Neural progenitor cell (in vitro differentiated cells): ENCODE results near the gene MYO16. TPM values are rescaled to one million over a fixed set of nuclear protein-coding genes. Genes with fewer than 3 reads are reported as not detected.

Experiments
- DNase-seq: peaks from one replicate; pipeline ENCODE4 v3.0.0-alpha.2; 2016; ENCODE audit warnings: low spot score
- H2AFZ ChIP-seq: fragments of 200-600 bp; sonication (generic); replicated peaks from 2 replicates; pipeline ENCODE4 v1.6.1; 2016; ENCODE audit warnings: antibody characterized with exemption
- H3F3A ChIP-seq: fragments of 200-600 bp; sonication (generic); 2 replicates; pipeline ENCODE4 v1.6.1; 2016; ENCODE audit warnings: antibody characterized with exemption, low read depth
- H3K27ac ChIP-seq: fragments of 200-600 bp; sonication (generic); 2 replicates; pipeline ENCODE4 v1.5.1; 2016; ENCODE audit warnings: mild to moderate bottlenecking
- H3K27me3 ChIP-seq: fragments of 200-600 bp; sonication (generic); 2 replicates; pipeline ENCODE4 v1.6.1; 2016; ENCODE audit warnings: mild to moderate bottlenecking, moderate library complexity
- H3K36me3 ChIP-seq: fragments of 200-600 bp; sonication (generic); 2 replicates; pipeline ENCODE4 v1.5.1; 2016
- H3K4me1 ChIP-seq: fragments of 200-600 bp; sonication (generic); 2 replicates; pipeline ENCODE4 v1.6.1; 2016; ENCODE audit warnings: mixed run types
- H3K4me2 ChIP-seq: fragments of 200-600 bp; sonication (generic); 2 replicates; pipeline ENCODE4 v1.6.1; 2016
- H3K4me3 ChIP-seq: fragments of 200-600 bp; sonication (generic); 2 replicates; pipeline ENCODE4 v1.5.1; 2016
- H3K79me2 ChIP-seq: fragments of 200-600 bp; sonication (generic); 2 replicates; pipeline ENCODE4 v1.6.1; 2016; ENCODE audit warnings: low read depth
- H3K9ac ChIP-seq: fragments of 200-600 bp; sonication (generic); 2 replicates; pipeline ENCODE4 v1.6.1; 2016
- H3K9me3 ChIP-seq: fragments of 200-600 bp; sonication (generic); 2 replicates; pipeline ENCODE4 v1.5.1; 2016; ENCODE audit warnings: low read depth
- H4K20me1 ChIP-seq: fragments of 200-600 bp; sonication (generic); 2 replicates; pipeline ENCODE4 v1.6.1; 2016; ENCODE audit warnings: low read depth
- H3K27ac Mint-ChIP-seq: 3 replicates; pipeline ENCODE4 v1.8.0; 2021; ENCODE audit warnings: mixed read lengths
- H3K27me3 Mint-ChIP-seq: 2 replicates; pipeline ENCODE4 v1.8.0; 2022; ENCODE audit warnings: low read depth, mild to moderate bottlenecking, inconsistent platforms, moderate library complexity, mixed read lengths; ENCODE audit not compliant: insufficient read depth
- H3K36me3 Mint-ChIP-seq: 3 replicates; pipeline ENCODE4 v1.8.0; 2021; ENCODE audit warnings: mixed read lengths
- H3K4me1 Mint-ChIP-seq: 3 replicates; pipeline ENCODE4 v1.8.0; 2021; ENCODE audit warnings: mixed read lengths
- H3K4me3 Mint-ChIP-seq: 3 replicates; pipeline ENCODE4 v1.8.0; 2021; ENCODE audit warnings: mild to moderate bottlenecking, moderate library complexity, mixed read lengths
- H3K9me3 Mint-ChIP-seq: 3 replicates; pipeline ENCODE4 v1.8.0; 2020; ENCODE audit warnings: mixed read lengths
- EZH2 ChIP-seq: fragments of 200-600 bp; sonication (generic); IDR thresholded peaks from 2 replicates; pipeline ENCODE4 v1.6.1; 2017; ENCODE audit warnings: antibody characterized with exemption, mild to moderate bottlenecking, moderate library complexity
- EZH2phosphoT487 ChIP-seq: fragments of 200-600 bp; sonication (generic); IDR thresholded peaks from 2 replicates; pipeline ENCODE4 v1.6.1; 2017; ENCODE audit warnings: antibody characterized with exemption
- total RNA-seq: library from RNA; depleted of rRNA; stranded (reverse); fragments of >200 nt; gene quantifications from 2 replicates; pipeline ENCODE4 v1.2.3, GENCODE V29; 2015; ENCODE audit warnings: low replicate concordance
- TF ChIP-seq, protein P1 (sequence below): fragments of 200-600 bp; sonication (generic); IDR thresholded peaks from 2 replicates; pipeline ENCODE4 v1.5.1; 2017; ENCODE audit warnings: antibody characterized with exemption, mild to moderate bottlenecking

MYO16 gene
- total RNA-seq, 1 donor from 2014 or later, result 0.41 TPM

DNA sequence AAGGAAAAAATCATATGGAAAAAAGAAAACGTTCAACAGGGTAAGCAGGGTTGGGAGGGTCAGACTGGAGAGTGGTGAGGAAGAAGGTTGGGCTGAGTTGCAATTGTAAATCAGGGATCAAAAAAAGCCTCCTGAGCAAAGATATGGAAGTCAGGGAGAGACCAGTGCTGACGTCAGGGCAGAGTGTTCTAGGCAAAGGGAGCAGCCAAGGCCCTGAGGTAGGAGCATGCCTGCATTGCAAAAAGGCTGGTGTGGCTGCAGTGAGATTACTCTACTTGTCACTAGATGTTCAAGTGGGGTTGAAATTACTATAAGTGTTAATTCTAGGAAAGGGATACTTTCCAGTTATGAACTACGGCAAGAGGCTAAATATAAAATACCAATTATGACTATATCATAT lies 562.0 kb downstream of the MYO16 start:
- H3K4me1 Mint-ChIP-seq, result peaks cover 12% of the 10 kb centered on the region
- Histone ChIP-seq H3K9ac (no peak overlapping the region), H3K79me2 (no peaks in the 10 kb centered on the region), H3K27ac (no peak overlapping the region), H4K20me1 (no peaks in the 10 kb centered on the region), H3K4me3 (no peak overlapping the region), H3K9me3 (no peaks in the 10 kb centered on the region), H2AFZ (no peak overlapping the region), H3K36me3 (no peaks in the 10 kb centered on the region), H3F3A (no peaks in the 10 kb centered on the region), H3K4me2 (no peak overlapping the region), H3K27me3 (no peaks in the 10 kb centered on the region), H3K4me1 (peaks cover 1% of the 10 kb centered on the region)
- peak overlapping the region; percentile 4 for H3K27ac Mint-ChIP-seq
- no peaks in the 10 kb centered on the region for H3K27me3 Mint-ChIP-seq
- no peak for DNase-seq
- no peaks in the 10 kb centered on the region for H3K9me3 Mint-ChIP-seq
- no peaks in the 10 kb centered on the region for H3K36me3 Mint-ChIP-seq
- TF ChIP-seq, protein P1, sequence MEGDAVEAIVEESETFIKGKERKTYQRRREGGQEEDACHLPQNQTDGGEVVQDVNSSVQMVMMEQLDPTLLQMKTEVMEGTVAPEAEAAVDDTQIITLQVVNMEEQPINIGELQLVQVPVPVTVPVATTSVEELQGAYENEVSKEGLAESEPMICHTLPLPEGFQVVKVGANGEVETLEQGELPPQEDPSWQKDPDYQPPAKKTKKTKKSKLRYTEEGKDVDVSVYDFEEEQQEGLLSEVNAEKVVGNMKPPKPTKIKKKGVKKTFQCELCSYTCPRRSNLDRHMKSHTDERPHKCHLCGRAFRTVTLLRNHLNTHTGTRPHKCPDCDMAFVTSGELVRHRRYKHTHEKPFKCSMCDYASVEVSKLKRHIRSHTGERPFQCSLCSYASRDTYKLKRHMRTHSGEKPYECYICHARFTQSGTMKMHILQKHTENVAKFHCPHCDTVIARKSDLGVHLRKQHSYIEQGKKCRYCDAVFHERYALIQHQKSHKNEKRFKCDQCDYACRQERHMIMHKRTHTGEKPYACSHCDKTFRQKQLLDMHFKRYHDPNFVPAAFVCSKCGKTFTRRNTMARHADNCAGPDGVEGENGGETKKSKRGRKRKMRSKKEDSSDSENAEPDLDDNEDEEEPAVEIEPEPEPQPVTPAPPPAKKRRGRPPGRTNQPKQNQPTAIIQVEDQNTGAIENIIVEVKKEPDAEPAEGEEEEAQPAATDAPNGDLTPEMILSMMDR, result no peak
- TF ChIP-seq EZH2, result no peak
- TF ChIP-seq EZH2phosphoT487, result no peak
- no peak overlapping the region for H3K4me3 Mint-ChIP-seq

DNA sequence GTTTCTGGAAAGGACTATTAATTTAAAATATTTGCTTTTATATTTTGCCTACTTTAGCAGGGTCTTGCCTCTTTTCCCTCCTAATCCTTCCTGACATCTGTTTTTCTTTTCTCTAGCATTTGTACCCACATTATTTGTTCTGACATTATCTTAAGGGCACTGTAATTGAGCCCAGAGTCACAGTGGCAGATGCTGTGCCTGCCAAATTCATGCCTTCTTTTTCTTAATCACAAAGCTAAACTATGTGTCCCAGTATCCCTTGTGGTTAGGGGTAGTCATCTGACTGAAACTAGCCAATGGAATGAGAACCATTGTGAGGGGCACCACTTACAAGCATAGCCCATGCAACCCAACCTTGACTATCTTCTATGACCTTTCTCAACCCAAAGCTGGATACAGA lies 562.9 kb downstream of the MYO16 start:
- DNase-seq, result no peak
- Histone ChIP-seq H3K36me3 (no peaks in the 10 kb centered on the region), H3K9me3 (no peaks in the 10 kb centered on the region), H4K20me1 (no peaks in the 10 kb centered on the region), H3K27ac (no peak overlapping the region), H3K9ac (no peak overlapping the region), H3K4me1 (peaks cover 10% of the 10 kb centered on the region), H3K4me2 (no peak overlapping the region), H2AFZ (no peak overlapping the region), H3K27me3 (no peaks in the 10 kb centered on the region), H3K79me2 (no peaks in the 10 kb centered on the region), H3F3A (no peaks in the 10 kb centered on the region), H3K4me3 (no peak overlapping the region)
- no peaks in the 10 kb centered on the region for H3K36me3 Mint-ChIP-seq
- peaks cover 4% of the 10 kb centered on the region for H3K27me3 Mint-ChIP-seq
- H3K4me3 Mint-ChIP-seq, result no peak overlapping the region
- H3K27ac Mint-ChIP-seq, result no peak overlapping the region
- no peaks in the 10 kb centered on the region for H3K9me3 Mint-ChIP-seq
- TF ChIP-seq, protein P1, result no peak
- TF ChIP-seq EZH2phosphoT487 (no peak), EZH2 (no peak)
- H3K4me1 Mint-ChIP-seq, result peaks cover 21% of the 10 kb centered on the region

DNA sequence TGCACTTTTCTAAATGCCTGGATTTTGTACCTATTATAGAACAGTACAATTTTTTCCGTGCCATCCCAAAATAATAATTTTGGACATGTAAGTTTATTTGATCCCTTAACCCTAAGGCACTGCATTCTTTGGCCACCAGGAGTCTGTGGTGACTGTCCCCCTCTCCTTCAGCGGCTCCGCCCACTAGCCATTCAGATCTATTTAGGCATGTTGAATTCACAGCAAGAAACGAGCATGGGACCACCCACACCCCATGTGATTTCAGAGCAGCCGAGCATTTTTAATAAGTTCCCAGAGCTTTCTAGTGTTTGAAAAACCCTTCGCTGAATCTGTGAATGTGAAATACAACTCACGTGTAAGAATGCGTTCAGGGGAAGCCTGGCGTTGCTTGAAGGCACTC lies 567.5 kb downstream of the MYO16 start:
- Histone ChIP-seq H3K27me3 (no peaks in the 10 kb centered on the region), H3K4me3 (no peak overlapping the region), H3K4me1 (peaks cover 19% of the 10 kb centered on the region), H3K79me2 (no peaks in the 10 kb centered on the region), H3F3A (no peaks in the 10 kb centered on the region), H3K4me2 (no peak overlapping the region), H3K27ac (no peak overlapping the region), H3K9ac (no peak overlapping the region), H4K20me1 (no peaks in the 10 kb centered on the region), H3K36me3 (no peaks in the 10 kb centered on the region), H3K9me3 (no peaks in the 10 kb centered on the region), H2AFZ (no peak overlapping the region)
- Mint-ChIP-seq H3K27me3 (peaks cover 4% of the 10 kb centered on the region), H3K9me3 (no peaks in the 10 kb centered on the region), H3K4me3 (peak overlapping the region; percentile 72), H3K36me3 (no peaks in the 10 kb centered on the region), H3K4me1 (peaks cover 49% of the 10 kb centered on the region), H3K27ac (peak overlapping the region; percentile 62)
- DNase-seq, result peak; percentile 67
- TF ChIP-seq EZH2phosphoT487 (no peak), EZH2 (no peak)
- TF ChIP-seq, protein P1, result peak; percentile 56

DNA sequence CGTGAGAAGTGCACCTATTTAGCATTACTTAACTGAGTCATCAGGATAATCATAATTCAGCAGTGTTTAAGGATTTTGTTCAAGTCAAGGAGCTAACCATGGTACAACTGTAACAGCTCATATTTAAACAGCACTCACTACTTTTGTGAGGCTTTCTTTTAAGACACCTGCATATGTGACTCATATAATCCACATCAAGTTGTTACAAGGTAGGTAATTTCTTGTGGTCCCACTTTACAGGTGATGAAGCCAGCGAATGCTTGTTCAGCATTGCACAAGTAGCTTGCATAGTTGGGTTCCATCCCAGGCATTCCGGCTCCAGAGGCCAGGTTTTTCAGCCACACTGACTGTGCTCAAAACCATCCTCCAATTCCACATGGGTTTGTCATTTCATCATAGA lies 569.2 kb downstream of the MYO16 start:
- no peaks in the 10 kb centered on the region for H3K9me3 Mint-ChIP-seq
- H3K4me1 Mint-ChIP-seq, result peaks cover 56% of the 10 kb centered on the region
- no peaks in the 10 kb centered on the region for H3K36me3 ChIP-seq
- H3F3A ChIP-seq, result no peaks in the 10 kb centered on the region
- no peak overlapping the region for H3K4me2 ChIP-seq
- H3K9ac ChIP-seq, result no peak overlapping the region
- TF ChIP-seq, protein P1, result no peak
- no peak for TF ChIP-seq EZH2
- no peak for TF ChIP-seq EZH2phosphoT487
- H2AFZ ChIP-seq, result no peak overlapping the region
- H3K9me3 ChIP-seq, result no peaks in the 10 kb centered on the region
- H4K20me1 ChIP-seq, result no peaks in the 10 kb centered on the region
- peaks cover 21% of the 10 kb centered on the region for H3K4me1 ChIP-seq
- H3K27me3 ChIP-seq, result no peaks in the 10 kb centered on the region
- H3K4me3 Mint-ChIP-seq, result no peak overlapping the region
- H3K36me3 Mint-ChIP-seq, result no peaks in the 10 kb centered on the region
- H3K27ac ChIP-seq, result no peak overlapping the region
- no peak for DNase-seq
- peaks cover 4% of the 10 kb centered on the region for H3K27me3 Mint-ChIP-seq
- H3K79me2 ChIP-seq, result no peaks in the 10 kb centered on the region
- peak overlapping the region; percentile 15 for H3K27ac Mint-ChIP-seq
- no peak overlapping the region for H3K4me3 ChIP-seq
